Inflammatory macrophage (primary cell): ENCODE measurements around the gene MYH16.
"Not testable (repeated sequence)": the region's sequence is repeated elsewhere in the genome, so short reads cannot be mapped to it uniquely, and the experiment has no call there.

Source experiments
- DNase-seq, 2 donors: peaks; one replicate each; pipeline ENCODE4 v3.0.0-alpha.2; 2020 to 2022
- total RNA-seq, 18 experiments: gene quantifications; one replicate each; lab custom pipeline; 2026; ENCODE audit warnings: mixed read lengths in 6 of 18, inconsistent platforms in 2 of 18; lab: John Stamatoyannopoulos, UW

Gene MYH16
- 0 to 0.15 (median 0.05) reads per million in 18 experiments for total RNA-seq

GRCh38 chr7:99272476-99273045 lies at the start of gene MYH16:
Gene MYH16, plus strand, starts transcription at chr7:99272839.
- no peak for DNase-seq

DNA sequence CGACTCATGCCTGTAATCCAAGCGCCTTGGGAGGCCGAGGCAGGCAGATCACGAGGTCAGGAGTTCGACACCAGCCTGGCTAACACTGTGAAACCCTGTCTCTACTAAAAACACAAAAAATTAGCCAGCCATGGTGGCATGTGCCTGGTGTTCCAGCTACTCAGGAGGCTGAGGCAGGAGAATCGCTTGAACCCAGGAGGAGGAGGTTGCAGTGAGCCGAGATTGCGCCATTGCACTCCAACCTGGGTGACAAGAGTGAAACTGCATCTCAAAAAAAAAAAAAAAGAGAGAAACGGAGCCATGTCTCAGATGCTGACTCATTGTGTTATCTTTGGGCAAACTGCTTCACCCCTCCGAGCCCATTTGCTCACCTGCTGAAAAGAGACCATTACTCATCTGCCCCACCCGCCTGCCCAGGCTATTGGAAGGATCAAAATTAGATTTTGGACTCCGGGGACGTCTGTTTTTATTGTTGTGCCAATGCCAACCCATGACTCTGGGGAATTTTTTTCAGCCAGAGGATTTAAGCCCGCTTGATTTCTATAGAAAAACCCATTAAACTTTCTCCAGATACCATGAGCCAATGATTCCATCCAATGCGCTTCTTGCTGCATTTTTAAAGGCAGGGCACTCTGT lies 48.3 kb upstream of the MYH16 start:
- DNase-seq = not testable (repeated sequence)

GRCh38 chr7:99224899-99225265 lies 47.8 kb upstream of the MYH16 start:
- DNase-seq = no peak

- DNase-seq = no peak
These were observed 43.4 kb upstream of the MYH16 start for GRCh38 chr7:99229234-99229633.

DNA sequence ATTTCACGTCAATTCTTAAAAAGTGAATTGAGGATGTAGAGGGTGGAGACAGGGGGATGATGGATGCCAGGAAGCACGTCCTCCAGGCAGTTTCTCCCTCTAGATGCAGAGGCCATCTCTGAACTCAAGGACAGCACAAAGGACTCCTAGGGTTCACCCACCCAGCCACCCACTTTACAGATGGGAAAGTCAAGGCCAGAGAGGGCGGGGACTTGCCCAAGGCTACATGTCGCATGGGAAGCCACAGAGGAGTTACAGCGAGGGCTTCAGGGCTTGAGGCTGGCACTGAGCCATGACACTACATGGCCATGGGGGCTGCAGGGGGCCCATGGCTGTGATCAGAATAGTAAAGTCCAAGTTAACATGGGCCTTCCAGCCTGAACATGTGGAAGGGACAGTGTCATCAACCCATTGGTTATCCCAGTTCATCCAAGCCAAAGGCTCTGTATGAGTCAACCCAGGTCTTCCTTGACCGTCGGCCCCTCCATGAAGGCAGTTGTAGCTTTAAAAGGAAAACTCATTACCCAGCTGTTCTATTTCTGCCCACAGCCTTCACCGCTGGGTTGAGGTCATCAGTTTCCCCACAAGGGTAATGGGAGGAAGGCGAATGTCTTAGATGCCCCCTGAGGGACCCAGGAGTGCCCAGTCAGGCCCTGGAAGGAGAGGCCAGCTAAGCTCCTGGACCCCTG lies 40.4 kb upstream of the MYH16 start:
- no peak for DNase-seq

GRCh38 chr7:99232955-99233354 lies 39.7 kb upstream of the MYH16 start:
- not testable (repeated sequence) for DNase-seq

- DNase-seq = no peak
These were observed 38.5 kb upstream of the MYH16 start for GRCh38 chr7:99234185-99234584.

- no peak for DNase-seq
These were observed 36.7 kb upstream of the MYH16 start for GRCh38 chr7:99235925-99236324.

GRCh38 chr7:99237876-99238275 lies 34.8 kb upstream of the MYH16 start:
- not testable (repeated sequence) for DNase-seq

- DNase-seq = no peak
These were observed 33.9 kb upstream of the MYH16 start for GRCh38 chr7:99238558-99239341.

GRCh38 chr7:99242682-99243081 lies 30.0 kb upstream of the MYH16 start:
- DNase-seq = no peak

- no peak for DNase-seq
These were observed 28.8 kb upstream of the MYH16 start for GRCh38 chr7:99243751-99244337.

GRCh38 chr7:99244939-99245338 lies 27.7 kb upstream of the MYH16 start:
- DNase-seq = no peak

GRCh38 chr7:99248391-99249095 lies 24.1 kb upstream of the MYH16 start:
- DNase-seq = peak; percentile 91 to 97

GRCh38 chr7:99249985-99250575 lies 22.6 kb upstream of the MYH16 start:
- DNase-seq = no peak

DNA sequence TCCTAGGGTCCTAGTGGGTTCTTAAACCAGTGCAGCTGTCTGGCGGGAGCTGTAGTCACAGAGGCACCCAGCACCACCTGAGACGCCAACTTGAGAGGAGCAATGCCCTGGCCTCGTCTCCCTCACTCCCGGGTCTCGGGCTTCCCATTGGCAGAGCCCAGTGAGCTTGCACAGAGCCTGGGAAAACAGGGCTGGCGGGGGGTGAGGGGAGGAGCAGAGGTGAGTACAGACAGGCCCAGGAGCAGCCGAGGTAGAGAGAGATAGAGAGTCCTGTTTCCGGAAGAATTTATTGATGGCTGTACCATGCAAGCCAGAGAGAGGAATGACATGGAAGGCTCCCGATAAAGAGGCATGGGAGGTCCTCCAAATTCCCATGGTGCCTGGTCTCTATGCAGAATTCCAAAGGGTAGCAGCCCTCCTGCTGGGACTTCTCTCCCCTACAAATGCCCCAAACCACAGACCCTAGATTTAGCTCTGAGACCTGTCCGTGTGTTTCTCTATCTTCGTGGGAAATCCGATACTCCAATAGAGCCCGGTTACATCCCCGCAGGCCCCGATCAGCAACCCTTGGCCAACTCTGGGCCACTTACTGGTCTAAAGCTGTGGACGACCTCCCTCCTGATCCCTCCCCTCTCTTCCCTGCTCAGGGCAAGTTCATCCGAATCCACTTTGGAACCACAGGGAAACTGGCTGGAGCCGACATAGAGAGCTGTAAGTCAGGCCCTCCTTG lies 20.3 kb upstream of the MYH16 start:
- DNase-seq = no peak

DNA sequence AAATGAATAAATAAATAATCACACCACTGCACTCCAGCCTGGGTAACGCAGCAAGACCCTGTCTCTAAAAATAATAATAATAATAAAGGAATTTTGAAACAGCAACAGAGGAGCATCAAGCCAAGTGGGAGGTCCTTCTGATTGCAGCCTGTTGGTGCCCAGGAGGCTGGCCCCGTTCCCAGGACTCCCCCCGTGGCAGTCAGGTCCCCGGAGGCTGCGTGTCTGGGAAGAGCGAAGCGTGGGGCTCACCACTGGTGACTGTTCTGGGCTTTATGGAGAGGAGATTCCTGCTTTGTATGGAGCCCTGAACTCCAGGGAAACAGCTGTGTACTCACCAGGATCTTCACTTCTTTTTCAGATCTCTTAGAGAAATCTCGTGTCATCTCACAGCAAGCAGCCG lies 19.3 kb upstream of the MYH16 start:
- DNase-seq = no peak

GRCh38 chr7:99254390-99254789 lies 18.2 kb upstream of the MYH16 start:
- no peak for DNase-seq

DNA sequence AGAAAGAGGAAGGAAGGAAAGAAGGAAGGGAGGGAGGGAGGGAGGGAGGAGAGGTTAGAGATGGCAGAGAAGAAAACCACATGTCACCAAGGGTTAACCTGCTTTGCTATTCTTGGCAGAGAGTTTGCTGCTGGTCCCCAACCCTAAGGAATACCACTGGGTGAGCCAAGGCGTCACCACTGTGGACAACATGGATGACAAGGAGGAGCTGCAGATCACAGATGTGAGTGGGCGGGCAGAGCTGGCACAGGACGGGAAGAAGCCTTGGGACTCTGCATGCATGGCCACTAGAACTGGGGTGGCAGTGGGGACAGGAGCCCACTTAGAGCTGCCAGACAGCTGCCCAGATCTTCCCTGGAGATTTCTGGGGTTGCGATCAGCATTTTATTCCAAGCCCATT lies 17.2 kb upstream of the MYH16 start:
- DNase-seq = peak; percentile 7 to 29

DNA sequence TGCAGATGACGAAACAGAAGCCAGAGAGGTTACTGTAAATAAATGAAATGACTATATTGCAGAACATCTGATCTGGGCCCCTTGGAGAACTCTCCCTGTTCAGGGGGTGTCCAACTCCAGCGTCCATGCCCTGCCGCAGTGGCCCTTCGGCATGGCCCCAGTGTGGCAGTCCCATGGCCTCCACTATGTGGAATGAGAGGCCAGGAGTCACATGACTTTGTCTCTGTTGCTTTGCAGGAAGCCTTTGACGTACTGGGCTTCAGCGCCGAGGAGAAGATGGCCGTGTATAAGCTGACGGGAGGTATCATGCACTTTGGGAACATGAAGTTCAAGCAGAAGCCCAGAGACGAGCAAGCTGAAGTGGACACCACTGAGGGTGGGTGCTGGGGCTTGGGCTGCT lies 15.6 kb upstream of the MYH16 start:
- DNase-seq = no peak

GRCh38 chr7:99257675-99258074 lies 15.0 kb upstream of the MYH16 start:
- DNase-seq = no peak
